LNCaP clone FGC (cell line): ENCODE results near the gene TMEM132D.

Source experiments
- DNase-seq: peaks from one replicate; pipeline ENCODE4 v3.0.0-alpha.2; 2011; ENCODE audit warnings: low read depth
- H3K4me3 ChIP-seq: 2 replicates; pipeline ENCODE4 v1.5.1; 2011; ENCODE audit warnings: mild to moderate bottlenecking, low read depth, low read length, control low read depth
- TF ChIP-seq, protein P1 (sequence below): IDR thresholded peaks from 2 replicates; pipeline ENCODE4 v1.5.1; 2012; ENCODE audit warnings: mild to moderate bottlenecking; ENCODE audit not compliant: control insufficient read depth, insufficient read depth; ENCODE audit errors: extremely low read depth

The TMEM132D gene

GRCh38 chr12:129613314-129613713 lies 290.5 kb downstream of the TMEM132D start:
- no peak overlapping the region for H3K4me3 ChIP-seq
- TF ChIP-seq, protein P1, sequence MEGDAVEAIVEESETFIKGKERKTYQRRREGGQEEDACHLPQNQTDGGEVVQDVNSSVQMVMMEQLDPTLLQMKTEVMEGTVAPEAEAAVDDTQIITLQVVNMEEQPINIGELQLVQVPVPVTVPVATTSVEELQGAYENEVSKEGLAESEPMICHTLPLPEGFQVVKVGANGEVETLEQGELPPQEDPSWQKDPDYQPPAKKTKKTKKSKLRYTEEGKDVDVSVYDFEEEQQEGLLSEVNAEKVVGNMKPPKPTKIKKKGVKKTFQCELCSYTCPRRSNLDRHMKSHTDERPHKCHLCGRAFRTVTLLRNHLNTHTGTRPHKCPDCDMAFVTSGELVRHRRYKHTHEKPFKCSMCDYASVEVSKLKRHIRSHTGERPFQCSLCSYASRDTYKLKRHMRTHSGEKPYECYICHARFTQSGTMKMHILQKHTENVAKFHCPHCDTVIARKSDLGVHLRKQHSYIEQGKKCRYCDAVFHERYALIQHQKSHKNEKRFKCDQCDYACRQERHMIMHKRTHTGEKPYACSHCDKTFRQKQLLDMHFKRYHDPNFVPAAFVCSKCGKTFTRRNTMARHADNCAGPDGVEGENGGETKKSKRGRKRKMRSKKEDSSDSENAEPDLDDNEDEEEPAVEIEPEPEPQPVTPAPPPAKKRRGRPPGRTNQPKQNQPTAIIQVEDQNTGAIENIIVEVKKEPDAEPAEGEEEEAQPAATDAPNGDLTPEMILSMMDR = no peak
- no peak for DNase-seq

DNA sequence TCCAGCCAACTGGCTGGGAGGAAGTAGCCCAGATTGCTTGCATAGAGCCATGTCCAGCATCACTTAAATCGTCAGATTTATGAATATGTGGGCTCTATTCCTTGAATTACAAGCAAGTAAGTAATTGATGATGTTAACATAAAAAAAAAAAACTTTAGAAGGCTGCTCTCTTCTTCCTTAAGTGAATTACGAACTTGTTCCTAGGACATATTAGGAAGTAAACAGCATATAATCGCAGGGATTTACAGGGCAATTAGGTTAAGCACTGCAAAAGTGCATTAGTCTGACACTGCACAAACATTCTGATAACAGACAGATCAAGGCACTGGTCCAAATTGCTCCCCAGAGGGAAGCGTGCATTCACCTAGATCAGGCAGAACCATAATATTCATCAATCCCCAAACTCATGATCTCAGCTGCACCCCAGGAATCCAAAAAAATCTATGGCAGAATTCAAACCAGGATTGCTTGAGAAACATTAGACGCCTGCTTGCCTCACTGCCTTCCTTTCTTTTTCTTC lies 293.2 kb downstream of the TMEM132D start:
- H3K4me3 ChIP-seq = no peak overlapping the region
- TF ChIP-seq, protein P1 = no peak
- no peak for DNase-seq

GRCh38 chr12:129607756-129608155 lies 296.1 kb downstream of the TMEM132D start:
- DNase-seq = no peak
- H3K4me3 ChIP-seq = no peak overlapping the region

GRCh38 chr12:129607301-129607700 lies 296.5 kb downstream of the TMEM132D start:
- no peak overlapping the region for H3K4me3 ChIP-seq
- DNase-seq = no peak
- TF ChIP-seq, protein P1 = no peak

More at GRCh38 chr12:129607756-129608155, 296.1 kb downstream of the TMEM132D start:
- TF ChIP-seq, protein P1 = no peak

DNA sequence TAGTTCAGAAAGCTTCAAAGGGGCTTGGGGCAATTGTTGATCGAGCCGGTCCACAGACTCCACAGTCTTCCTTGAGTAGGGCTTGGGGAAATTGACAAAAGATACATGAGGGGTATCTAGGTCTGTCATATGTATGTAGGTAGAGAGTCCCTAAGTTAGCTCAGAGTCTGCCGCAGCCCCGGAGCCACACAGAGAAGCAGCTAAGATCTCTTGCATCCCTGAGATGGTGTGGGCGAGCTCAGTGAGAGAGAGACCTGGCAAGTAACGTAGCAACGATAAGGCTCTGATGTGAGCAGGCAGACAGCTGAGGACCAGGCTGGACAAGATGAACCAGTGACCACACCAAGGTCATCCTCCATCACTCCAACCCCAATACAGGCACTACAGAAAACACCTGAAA lies 297.6 kb downstream of the TMEM132D start:
- TF ChIP-seq, protein P1 = no peak
- no peak overlapping the region for H3K4me3 ChIP-seq
- DNase-seq = no peak

DNA sequence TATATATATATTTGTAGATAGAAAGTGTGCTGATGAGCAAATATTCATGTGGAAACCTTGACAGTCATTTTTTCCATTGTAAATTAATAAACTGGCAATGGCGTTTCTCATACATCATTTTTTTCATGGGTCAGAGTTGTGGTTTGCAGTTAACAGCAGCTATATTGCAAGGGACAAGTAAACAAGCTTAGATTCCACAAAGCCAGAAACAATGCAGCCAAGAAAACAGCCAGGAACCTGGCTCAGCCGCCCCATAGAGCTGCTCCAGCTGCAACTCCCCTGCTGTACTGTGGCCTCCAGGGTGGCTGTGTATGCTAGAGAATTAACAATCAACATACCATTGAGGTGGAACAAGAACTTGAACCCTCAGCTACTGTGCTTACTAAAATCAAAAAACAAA lies 298.2 kb downstream of the TMEM132D start:
- DNase-seq = no peak
- no peak overlapping the region for H3K4me3 ChIP-seq
- TF ChIP-seq, protein P1 = no peak

DNA sequence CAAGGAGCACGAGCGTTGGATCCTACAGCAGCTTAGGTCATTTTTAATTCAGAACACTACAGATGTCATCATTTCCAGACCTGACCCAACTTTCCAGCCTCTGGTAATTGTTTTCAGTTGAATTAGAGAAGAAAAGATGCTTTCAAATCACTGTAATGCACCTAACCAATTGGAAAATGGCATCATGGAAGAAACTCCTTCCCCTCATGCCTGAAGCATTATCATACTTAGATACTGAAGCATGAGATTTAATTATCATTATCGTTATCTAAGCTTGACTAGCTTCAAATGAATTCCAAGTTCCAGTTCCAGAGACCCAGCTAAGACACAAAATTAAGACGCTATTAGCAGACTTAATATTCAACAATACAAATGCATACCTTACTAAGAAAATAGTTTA lies 299.3 kb downstream of the TMEM132D start:
- no peak overlapping the region for H3K4me3 ChIP-seq
- DNase-seq = no peak
- TF ChIP-seq, protein P1 = no peak
